Stimulated activated CD4-positive, alpha-beta T cell treated with anti-CD3 and anti-CD28 coated beads, Interleukin-15, amount 100 ng/mL, for 48 hours (primary cell): Measurements from ENCODE around the gene BTN3A1.
A peak's percentile ranks its signal among the peaks of the same experiment; 100 is the strongest.

ENCODE experiments used
- DNase-seq, 2 donors: peaks; one replicate each; pipeline ENCODE4 v3.0.0-alpha.2; 2020; ENCODE audit warnings: low read depth in 2 of 2

BTN3A1 gene

DNA sequence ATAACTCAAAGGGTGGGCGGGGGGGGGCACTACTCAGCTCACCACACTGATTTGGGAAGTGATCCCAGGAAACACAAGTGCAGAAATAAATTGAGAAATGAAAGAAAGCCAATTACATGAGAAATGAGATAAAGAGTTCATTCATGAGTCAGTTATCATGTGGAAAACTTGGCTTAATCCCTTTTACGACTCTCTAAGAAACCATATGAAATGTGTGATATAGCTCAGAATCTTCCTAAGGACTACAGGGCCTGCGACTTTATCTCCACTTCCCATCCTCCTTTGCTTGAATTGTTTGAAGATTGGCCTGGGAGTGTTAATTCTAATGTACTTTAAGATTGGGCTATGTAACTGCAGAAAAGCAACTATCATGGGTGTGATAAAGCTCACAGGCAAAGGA, 22.8 kb upstream of the BTN3A1 start:
- no peak for DNase-seq

DNA sequence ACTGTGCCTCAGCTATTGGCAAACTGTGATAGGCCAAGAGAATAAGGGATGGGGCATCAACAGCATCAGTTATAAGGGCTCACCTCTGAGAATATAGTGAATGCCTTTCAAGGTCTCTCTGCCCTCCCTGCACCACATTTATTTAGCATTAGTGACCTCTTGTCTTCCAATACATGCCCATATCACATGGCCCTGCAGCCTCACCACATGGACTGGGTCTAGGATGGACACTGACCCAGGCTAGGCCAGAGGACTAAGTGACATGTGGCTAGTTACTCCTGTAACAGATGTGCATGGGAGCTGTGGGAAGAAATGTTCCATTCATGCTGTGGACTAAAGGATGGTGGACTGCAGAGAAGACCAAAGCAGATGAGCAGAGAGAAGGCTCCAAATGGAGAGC, 22.3 kb upstream of the BTN3A1 start:
- no peak for DNase-seq

- DNase-seq: no peak
These were observed 21.8 kb upstream of the BTN3A1 start for GRCh38 chr6:26380256-26380655.

DNA sequence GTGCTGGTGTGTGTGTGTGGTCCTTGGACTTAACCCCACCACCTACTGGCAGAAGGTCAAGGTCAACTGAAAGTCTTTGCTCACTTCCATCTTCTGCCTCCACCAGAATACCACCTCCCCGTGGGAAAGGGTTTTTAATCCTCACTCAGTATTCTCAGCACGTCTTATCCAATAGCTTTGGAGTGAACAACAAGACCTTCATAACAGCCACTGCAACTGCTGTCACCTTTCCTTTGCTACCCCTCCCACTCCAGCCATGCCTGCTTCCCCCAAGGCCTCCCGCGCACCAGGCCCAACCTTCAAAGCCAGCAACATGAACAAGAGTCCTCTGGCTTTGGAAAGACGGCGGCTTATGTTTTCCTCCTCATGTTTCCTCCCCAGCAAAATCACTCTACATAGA, 20.0 kb upstream of the BTN3A1 start:
- no peak for DNase-seq

- DNase-seq: peak in 1 of 2 donors; percentile 10
These were observed 18.3 kb upstream of the BTN3A1 start for GRCh38 chr6:26383624-26384417.

DNA sequence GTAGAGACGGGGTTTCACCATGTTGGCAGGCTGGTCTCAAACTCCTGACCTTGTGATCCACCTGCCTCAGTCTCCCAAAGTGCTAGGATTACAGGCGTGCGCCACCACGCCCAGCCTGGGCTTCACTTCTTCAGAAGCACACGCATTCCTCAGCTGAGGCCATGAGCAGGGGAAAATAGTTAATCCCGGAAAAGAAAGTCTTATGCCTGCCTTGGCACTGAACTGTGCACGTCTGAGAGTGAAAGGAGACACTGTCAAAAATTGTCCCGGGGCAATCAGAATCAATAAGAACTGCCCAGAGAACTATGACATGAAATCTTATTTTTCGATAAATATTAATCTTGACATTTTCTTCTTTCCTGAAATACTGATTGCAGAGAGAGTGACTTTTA, 16.3 kb upstream of the BTN3A1 start:
- DNase-seq: no peak

- no peak for DNase-seq
These were observed 14.5 kb upstream of the BTN3A1 start for GRCh38 chr6:26387565-26387964.

GRCh38 chr6:26388014-26388413, 14.1 kb upstream of the BTN3A1 start:
- DNase-seq: no peak

GRCh38 chr6:26388441-26388840, 13.6 kb upstream of the BTN3A1 start:
- no peak for DNase-seq

GRCh38 chr6:26389349-26389894, 12.7 kb upstream of the BTN3A1 start:
- no peak for DNase-seq

DNA sequence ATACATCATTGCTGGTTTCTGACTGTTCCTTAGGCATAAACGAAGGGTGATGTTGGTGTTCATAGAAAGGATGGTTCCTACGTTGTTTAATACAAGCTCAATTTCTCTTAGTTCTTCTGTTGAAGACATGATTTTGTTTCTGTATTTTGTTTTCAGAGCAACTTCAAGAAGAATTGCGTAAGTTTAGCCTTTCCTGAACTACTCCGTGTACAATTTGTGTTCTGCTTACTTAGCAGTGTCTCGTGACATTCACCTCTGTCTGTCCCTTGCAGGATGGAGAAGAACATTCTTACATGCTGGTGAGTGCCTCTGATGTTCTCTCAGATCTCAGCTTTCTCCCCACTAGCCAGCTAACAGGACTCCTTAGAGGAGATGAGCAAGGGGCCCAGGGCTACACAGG, 11.5 kb upstream of the BTN3A1 start:
- DNase-seq: no peak

DNA sequence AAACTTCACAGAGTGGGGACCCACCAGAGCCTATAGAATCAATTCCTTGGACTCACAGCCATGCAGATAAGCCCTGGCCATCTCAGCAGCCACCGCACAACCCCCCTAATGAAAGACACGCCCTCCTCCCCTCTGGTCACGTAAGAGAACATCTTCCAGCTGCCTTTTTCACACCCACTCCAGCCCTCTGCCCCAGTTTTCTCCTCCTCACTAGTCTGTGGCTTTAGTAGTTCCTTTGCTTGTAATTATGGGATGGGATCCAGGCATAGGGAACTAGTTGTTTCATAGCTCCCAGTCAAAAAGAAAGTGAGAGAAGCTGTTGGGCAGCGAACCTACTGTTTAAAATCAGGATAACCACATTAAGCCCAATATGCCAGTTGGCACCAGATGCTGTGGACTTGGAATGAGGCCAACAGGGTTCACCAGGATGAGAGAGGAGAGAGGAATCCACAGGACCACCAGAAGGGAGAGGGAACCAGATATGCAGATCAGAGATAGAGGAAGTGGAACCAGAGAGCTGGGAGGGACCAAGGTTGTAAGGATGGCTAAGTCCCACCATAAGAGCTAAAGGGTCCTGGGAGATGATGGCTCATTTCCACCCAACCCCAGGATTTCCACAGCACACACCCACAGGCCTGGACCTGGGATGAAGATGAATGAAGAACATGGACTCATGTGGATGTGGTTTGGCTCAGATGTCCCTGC, 9.0 kb upstream of the BTN3A1 start:
- DNase-seq: no peak

GRCh38 chr6:26394289-26394688, 7.8 kb upstream of the BTN3A1 start:
- no peak for DNase-seq

GRCh38 chr6:26398555-26398954, 3.5 kb upstream of the BTN3A1 start:
- DNase-seq: no peak

- DNase-seq: no peak
These were observed 1.4 kb upstream of the BTN3A1 start for GRCh38 chr6:26400626-26401025.

- DNase-seq: no peak
These were observed 587 bp upstream of the BTN3A1 start for GRCh38 chr6:26401389-26401986.

DNA sequence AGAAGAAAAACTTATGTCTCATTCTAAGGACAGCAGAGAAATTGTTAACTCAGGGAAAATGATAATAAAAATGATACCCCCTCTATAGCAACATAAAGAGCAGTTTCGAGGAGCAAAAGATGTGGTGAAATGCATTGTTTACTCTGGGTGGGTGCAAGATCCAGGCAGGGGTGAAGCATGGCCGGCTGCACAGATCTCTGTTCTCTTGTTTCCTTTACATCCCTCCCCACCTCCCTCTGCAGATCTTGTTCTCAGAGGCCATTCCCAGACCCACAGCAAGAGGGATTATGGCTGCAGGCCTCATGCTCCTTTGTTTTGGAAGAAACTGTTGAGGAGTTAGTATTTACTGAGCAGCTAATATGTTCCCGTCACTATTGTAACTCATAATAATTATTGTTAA, 1.8 kb downstream of the BTN3A1 start:
- no peak for DNase-seq

DNA sequence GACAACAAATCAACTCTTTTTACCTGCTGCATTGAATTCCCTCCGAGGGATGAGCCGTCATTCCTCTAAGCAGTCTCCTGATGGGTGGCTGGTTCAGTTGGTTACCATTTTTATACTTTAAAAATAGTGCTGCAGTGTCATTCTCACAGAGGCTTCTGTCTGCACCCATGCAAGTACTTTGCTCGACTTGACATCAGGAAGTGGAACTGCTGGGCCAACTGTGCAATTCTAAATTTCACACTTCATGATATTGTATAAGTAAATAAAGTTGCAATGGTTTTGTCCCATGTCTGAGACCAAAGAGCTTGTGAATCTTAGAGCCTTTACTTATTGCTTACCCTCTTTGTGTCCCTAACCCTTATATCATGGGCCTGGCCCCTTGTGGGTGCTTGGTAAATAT, 2.5 kb downstream of the BTN3A1 start:
- DNase-seq: no peak

DNA sequence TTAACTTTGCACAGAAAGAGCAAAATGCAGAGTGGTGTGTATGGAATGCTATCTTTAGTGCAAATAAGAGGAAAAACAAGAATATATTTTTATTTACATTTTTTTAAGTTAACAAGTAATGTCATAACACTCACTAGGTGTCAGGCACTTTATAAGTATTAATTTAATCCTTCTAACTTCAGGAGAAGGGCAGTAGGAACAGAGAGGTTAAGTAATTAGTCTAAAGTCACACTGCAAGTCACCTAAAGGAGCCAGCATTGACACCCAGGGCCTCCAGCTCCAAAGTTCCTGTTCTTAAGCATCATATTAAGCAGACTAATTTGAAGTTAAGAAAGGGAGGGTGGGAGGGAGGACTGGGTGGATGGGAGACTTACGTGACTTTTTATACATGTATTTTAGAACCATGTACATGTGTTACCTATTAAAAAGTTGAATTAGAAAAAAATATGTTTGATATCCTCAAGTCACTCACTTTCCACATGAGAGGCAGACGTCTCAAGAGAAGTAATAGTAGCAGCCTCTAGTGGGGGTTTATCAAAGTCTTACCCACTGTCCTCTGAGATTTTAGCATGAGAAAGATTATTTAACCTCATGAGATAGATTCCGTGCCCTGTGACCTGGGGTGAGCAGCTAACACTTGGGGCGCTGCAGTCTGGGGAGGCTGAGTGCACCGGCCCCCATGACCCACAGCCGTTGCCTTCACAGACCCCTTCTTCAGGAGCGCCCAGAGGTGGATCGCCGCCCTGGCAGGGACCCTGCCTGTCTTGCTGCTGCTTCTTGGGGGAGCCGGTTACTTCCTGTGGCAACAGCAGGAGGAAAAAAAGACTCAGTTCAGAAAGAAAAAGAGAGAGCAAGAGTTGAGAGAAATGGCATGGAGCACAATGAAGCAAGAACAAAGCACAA, 7.0 kb downstream of the BTN3A1 start:
- no peak for DNase-seq

DNA sequence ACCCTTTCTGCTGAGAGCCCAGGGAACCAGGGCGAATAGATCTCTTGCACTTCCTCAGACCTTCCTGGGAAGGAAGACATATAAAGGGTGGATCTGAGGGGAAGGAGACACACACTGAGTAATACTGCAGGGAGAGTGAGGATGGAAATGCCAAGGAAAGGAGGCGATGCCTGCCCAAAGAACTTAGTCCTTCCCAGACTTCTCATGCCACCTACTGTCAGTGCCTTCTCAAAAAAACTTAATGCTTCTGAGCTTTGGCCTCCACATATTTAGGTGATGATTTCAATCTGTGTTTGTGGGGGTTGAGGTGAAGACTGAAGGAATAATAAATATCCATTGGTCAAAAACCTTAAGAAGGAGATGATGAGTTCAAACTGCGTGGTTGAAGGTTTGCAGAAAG, 9.7 kb downstream of the BTN3A1 start:
- DNase-seq: no peak

DNA sequence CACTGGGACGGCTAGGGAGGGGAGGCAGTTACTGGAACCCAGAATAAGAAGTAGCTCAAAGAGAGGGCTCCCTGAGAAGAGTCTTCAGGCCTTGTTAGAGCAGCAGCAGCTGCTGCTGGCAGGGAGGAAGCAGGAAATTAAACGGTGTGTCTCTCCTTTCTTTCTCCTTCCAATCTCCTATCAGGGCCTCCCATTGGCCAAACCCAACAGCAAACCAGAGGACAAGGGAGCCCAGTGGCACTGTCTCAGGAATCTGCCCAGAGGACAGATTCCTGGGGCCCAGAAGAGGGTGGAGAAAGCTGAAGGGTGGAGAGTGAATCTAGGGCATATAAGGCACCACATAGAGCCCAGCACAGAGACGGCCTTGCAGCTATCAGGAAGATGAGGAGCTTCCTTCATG, 10.2 kb downstream of the BTN3A1 start:
- no peak for DNase-seq

DNA sequence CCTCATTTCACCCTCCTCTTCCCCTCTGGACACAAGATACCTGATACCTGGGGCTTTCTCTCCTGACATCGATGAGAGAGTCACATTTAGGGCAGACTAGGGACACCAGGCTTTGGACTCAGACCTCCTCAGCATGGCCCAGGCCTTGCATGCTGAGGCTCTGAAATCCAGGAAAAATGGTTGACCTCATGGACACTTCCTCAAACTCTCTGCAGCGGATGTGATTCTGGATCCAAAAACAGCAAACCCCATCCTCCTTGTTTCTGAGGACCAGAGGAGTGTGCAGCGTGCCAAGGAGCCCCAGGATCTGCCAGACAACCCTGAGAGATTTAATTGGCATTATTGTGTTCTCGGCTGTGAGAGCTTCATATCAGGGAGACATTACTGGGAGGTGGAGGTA, 10.9 kb downstream of the BTN3A1 start:
- DNase-seq: no peak
